Hindlimb muscle (tissue), 1 donor: ENCODE data around the gene UPF2. TPM values are rescaled to one million over a fixed set of nuclear protein-coding genes. Genes with fewer than 3 reads are reported as not detected.
"Not testable (repeated sequence)": the region's sequence is repeated elsewhere in the genome, so short reads cannot be mapped to it uniquely, and the experiment has no call there.

Experiments used
- DNase-seq: peaks from one replicate; pipeline ENCODE4 v3.0.0-alpha.2; 2013
- polyA plus RNA-seq: library from polyadenylated mRNA; unstranded; fragments of 120-200 nt; gene quantifications from one replicate; pipeline ENCODE4 v1.2.1, GENCODE V29; 2013; ENCODE audit not compliant: insufficient read length

The UPF2 gene
- polyA plus RNA-seq, 1 donor = 20.4 TPM

- no peak for DNase-seq
Observed at GRCh38 chr10:11906714-11907113, 135.9 kb downstream of the UPF2 start.

- DNase-seq = no peak
Observed at GRCh38 chr10:11902646-11903045, 140.0 kb downstream of the UPF2 start.

GRCh38 chr10:11901833-11902475, 140.7 kb downstream of the UPF2 start:
- DNase-seq = no peak

GRCh38 chr10:11901454-11901832, 141.2 kb downstream of the UPF2 start:
- DNase-seq = no peak

GRCh38 chr10:11901036-11901301, 141.6 kb downstream of the UPF2 start:
- no peak for DNase-seq

GRCh38 chr10:11899067-11899876, 143.3 kb downstream of the UPF2 start:
- DNase-seq = no peak

GRCh38 chr10:11898372-11899066, 144.1 kb downstream of the UPF2 start:
- DNase-seq = no peak

GRCh38 chr10:11898033-11898371, 144.6 kb downstream of the UPF2 start:
- no peak for DNase-seq

- no peak for DNase-seq
Observed at GRCh38 chr10:11896549-11897200, 145.9 kb downstream of the UPF2 start.

- no peak for DNase-seq
Observed at GRCh38 chr10:11895598-11895997, 147.0 kb downstream of the UPF2 start.

GRCh38 chr10:11895108-11895466, 147.5 kb downstream of the UPF2 start:
- DNase-seq = no peak

GRCh38 chr10:11894381-11895107, 148.1 kb downstream of the UPF2 start:
- DNase-seq = no peak

- DNase-seq = no peak
Observed at GRCh38 chr10:11893749-11894278, 148.8 kb downstream of the UPF2 start.

- no peak for DNase-seq
Observed at GRCh38 chr10:11891776-11892486, 150.7 kb downstream of the UPF2 start.

- DNase-seq = not testable (repeated sequence)
Observed at GRCh38 chr10:11889263-11889662, 153.3 kb downstream of the UPF2 start.

- DNase-seq = no peak
Observed at GRCh38 chr10:11887381-11888227, 155.0 kb downstream of the UPF2 start.

GRCh38 chr10:11886851-11887250, 155.8 kb downstream of the UPF2 start:
- no peak for DNase-seq

GRCh38 chr10:11886138-11886474, 156.5 kb downstream of the UPF2 start:
- DNase-seq = no peak

- no peak for DNase-seq
Observed at GRCh38 chr10:11885437-11886137, 157.0 kb downstream of the UPF2 start.

GRCh38 chr10:11884706-11885423, 157.7 kb downstream of the UPF2 start:
- DNase-seq = no peak
